KMS-11 (cell line): ENCODE measurements around the gene ZNF385D.

ENCODE experiments used
- H2AFZ ChIP-seq: fragments of 200-600 bp; sonication (generic); 2 replicates; pipeline ENCODE4 v1.6.1; 2016; ENCODE audit warnings: antibody characterized with exemption, mixed run types, low read depth
- H3K27ac ChIP-seq: fragments of 200-600 bp; sonication (generic); 2 replicates; pipeline ENCODE4 v1.6.1; 2016; ENCODE audit warnings: mild to moderate bottlenecking, mixed run types
- H3K27me3 ChIP-seq: fragments of 200-600 bp; sonication (generic); 2 replicates; pipeline ENCODE4 v1.6.1; 2017; ENCODE audit warnings: mild to moderate bottlenecking, low read depth, mixed run types, moderate library complexity; ENCODE audit not compliant: insufficient read depth
- H3K36me3 ChIP-seq: fragments of 200-600 bp; sonication (generic); 2 replicates; pipeline ENCODE4 v1.6.1; 2017; ENCODE audit warnings: mild to moderate bottlenecking, mixed run types; ENCODE audit not compliant: insufficient read depth
- H3K4me1 ChIP-seq: fragments of 200-600 bp; sonication (generic); 2 replicates; pipeline ENCODE4 v1.6.1; 2016; ENCODE audit warnings: mild to moderate bottlenecking, low read depth, mixed run types; ENCODE audit not compliant: poor library complexity, severe bottlenecking
- H3K4me2 ChIP-seq: fragments of 200-600 bp; sonication (generic); 2 replicates; pipeline ENCODE4 v1.7.0; 2016; ENCODE audit warnings: mild to moderate bottlenecking, mixed run types
- H3K4me3 ChIP-seq: fragments of 200-600 bp; sonication (generic); IDR thresholded peaks from 2 replicates; pipeline ENCODE4 v1.6.1; 2017; ENCODE audit warnings: low read depth, low read length, mixed read lengths; ENCODE audit not compliant: insufficient read depth
- H3K79me2 ChIP-seq: fragments of 200-600 bp; sonication (generic); 2 replicates; pipeline ENCODE4 v1.6.1; 2016; ENCODE audit warnings: low read depth, mixed run types; ENCODE audit not compliant: insufficient read depth
- H3K9ac ChIP-seq: fragments of 200-600 bp; sonication (generic); 2 replicates; pipeline ENCODE4 v1.6.1; 2016; ENCODE audit warnings: mild to moderate bottlenecking, mixed run types
- H4K20me1 ChIP-seq: fragments of 200-600 bp; sonication (generic); 2 replicates; pipeline ENCODE4 v1.6.1; 2016; ENCODE audit warnings: mild to moderate bottlenecking, mixed run types; ENCODE audit not compliant: insufficient read depth
- TF ChIP-seq, protein P1 (sequence below): fragments of 200-600 bp; sonication (generic); conservative IDR thresholded peaks from 2 replicates; pipeline ENCODE4 v1.6.1; 2017; ENCODE audit warnings: low read depth, mild to moderate bottlenecking, antibody characterized with exemption, low read length, moderate library complexity, mixed read lengths

Gene ZNF385D

GRCh38 chr3:21484828-21485144 is 266.2 kb downstream of the ZNF385D start:
- H3K27ac ChIP-seq, result no peak overlapping the region
- H3K4me2 ChIP-seq, result no peak overlapping the region
- no peaks in the 10 kb centered on the region for H3K4me1 ChIP-seq
- no peaks in the 10 kb centered on the region for H3K27me3 ChIP-seq
- H4K20me1 ChIP-seq, result no peaks in the 10 kb centered on the region
- no peak overlapping the region for H2AFZ ChIP-seq
- H3K36me3 ChIP-seq, result no peaks in the 10 kb centered on the region
- H3K9ac ChIP-seq, result no peak overlapping the region
- no peaks in the 10 kb centered on the region for H3K79me2 ChIP-seq
- TF ChIP-seq, protein P1, sequence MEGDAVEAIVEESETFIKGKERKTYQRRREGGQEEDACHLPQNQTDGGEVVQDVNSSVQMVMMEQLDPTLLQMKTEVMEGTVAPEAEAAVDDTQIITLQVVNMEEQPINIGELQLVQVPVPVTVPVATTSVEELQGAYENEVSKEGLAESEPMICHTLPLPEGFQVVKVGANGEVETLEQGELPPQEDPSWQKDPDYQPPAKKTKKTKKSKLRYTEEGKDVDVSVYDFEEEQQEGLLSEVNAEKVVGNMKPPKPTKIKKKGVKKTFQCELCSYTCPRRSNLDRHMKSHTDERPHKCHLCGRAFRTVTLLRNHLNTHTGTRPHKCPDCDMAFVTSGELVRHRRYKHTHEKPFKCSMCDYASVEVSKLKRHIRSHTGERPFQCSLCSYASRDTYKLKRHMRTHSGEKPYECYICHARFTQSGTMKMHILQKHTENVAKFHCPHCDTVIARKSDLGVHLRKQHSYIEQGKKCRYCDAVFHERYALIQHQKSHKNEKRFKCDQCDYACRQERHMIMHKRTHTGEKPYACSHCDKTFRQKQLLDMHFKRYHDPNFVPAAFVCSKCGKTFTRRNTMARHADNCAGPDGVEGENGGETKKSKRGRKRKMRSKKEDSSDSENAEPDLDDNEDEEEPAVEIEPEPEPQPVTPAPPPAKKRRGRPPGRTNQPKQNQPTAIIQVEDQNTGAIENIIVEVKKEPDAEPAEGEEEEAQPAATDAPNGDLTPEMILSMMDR, result no peak
- H3K4me3 ChIP-seq, result no peak overlapping the region

GRCh38 chr3:21484057-21484827 is 266.8 kb downstream of the ZNF385D start:
- Histone ChIP-seq H3K4me3 (no peak overlapping the region), H3K27ac (no peak overlapping the region), H3K36me3 (no peaks in the 10 kb centered on the region), H2AFZ (no peak overlapping the region), H3K9ac (no peak overlapping the region), H4K20me1 (no peaks in the 10 kb centered on the region), H3K4me2 (no peak overlapping the region), H3K27me3 (no peaks in the 10 kb centered on the region), H3K79me2 (no peaks in the 10 kb centered on the region), H3K4me1 (no peaks in the 10 kb centered on the region)
- TF ChIP-seq, protein P1, result peak; percentile 41; the same call in 1 of the 2 replicates

DNA sequence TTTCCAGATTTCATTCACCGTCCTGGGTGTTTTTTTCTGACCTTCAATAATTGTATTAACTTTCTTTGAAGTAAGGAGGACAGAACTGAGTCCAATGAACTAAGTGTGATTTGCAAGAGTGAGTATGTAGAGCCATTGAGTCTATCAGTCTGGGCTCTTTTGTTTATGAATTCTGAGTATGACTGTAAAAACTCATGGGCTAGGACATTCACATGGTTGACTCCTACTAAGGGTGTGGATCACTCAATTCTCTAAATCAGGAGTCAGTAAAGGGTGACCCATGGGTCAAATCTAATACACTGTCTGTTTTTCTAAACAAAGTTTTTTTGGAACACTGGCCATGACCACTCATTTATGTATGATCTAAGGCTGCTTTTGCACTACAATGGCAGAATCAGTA is 269.0 kb downstream of the ZNF385D start:
- Histone ChIP-seq H3K4me3 (no peak overlapping the region), H3K27me3 (no peaks in the 10 kb centered on the region), H3K9ac (no peak overlapping the region), H3K36me3 (no peaks in the 10 kb centered on the region), H3K4me2 (no peak overlapping the region), H2AFZ (no peak overlapping the region), H3K79me2 (no peaks in the 10 kb centered on the region), H3K27ac (no peak overlapping the region), H4K20me1 (no peaks in the 10 kb centered on the region), H3K4me1 (no peaks in the 10 kb centered on the region)
- TF ChIP-seq, protein P1, result no peak

- H3K36me3 ChIP-seq, result no peaks in the 10 kb centered on the region
- H3K79me2 ChIP-seq, result no peaks in the 10 kb centered on the region
- H4K20me1 ChIP-seq, result no peaks in the 10 kb centered on the region
- no peak overlapping the region for H3K9ac ChIP-seq
- H3K27me3 ChIP-seq, result no peaks in the 10 kb centered on the region
- no peak overlapping the region for H3K4me2 ChIP-seq
- TF ChIP-seq, protein P1, result no peak
- H3K4me3 ChIP-seq, result no peak overlapping the region
- no peak overlapping the region for H2AFZ ChIP-seq
- no peak overlapping the region for H3K27ac ChIP-seq
- H3K4me1 ChIP-seq, result no peaks in the 10 kb centered on the region
Measured at GRCh38 chr3:21477541-21478288, 273.3 kb downstream of the ZNF385D start.
